Measurements from ENCODE around the gene STAG3. TPM values are rescaled to one million over a fixed set of nuclear protein-coding genes. Genes with fewer than 3 reads are reported as not detected.
"Not testable (repeated sequence)": the region's sequence is repeated elsewhere in the genome, so short reads cannot be mapped to it uniquely, and the experiment has no call there.

STAG3 gene
- total and polyA plus RNA-seq, 9 of the 15 experiments (the other 6 are each of a cell fraction or from before 2014, with no cell fraction given) = 0.54 to 2.5 (median 1.7) TPM

GRCh38 chr7:100215895-100216294 lies 38.2 kb downstream of the STAG3 start:
- FAIRE-seq (no peak), ATAC-seq (no peak), DNase-seq (ENCODE audit: extremely low read depth in 1 of 4, low spot score in 3 of 4) (no peak)
- ChIA-PET POLR2A (no interaction called here), CTCF (ENCODE audit: low intra/inter-chr PET ratio) (interaction anchor here (0.9 to 5.3 kb wide), 2 partner anchors 60 to 84 kb away, joined by 3 to 54 read pairs; no protein-coding TSS in a partner anchor)
- BruUV-seq (replicated peaks) = no TSS peak
- intact Hi-C loops (cut with micrococcal nuclease) (loop anchor here (1.0 to 10.0 kb wide), 2 partner anchors 26 to 221 kb away; no protein-coding TSS in a partner anchor), in situ Hi-C loops (cut with MboI) (loop anchor here (5.0 to 10.0 kb wide), 2 partner anchors 126 to 221 kb away; no protein-coding TSS in a partner anchor)
- H4K20me1 ChIP-seq (replicated peaks; ENCODE audit: control insufficient read depth, insufficient read depth, low read length) = no peaks in the 10 kb centered on the region
- peak overlapping the region in 1 of 2 experiments; percentile 61; a peak in 1 of 4 replicates for H3K9ac ChIP-seq (ENCODE audit: insufficient read depth in 1 of 2, low read depth in 2 of 2, low read length in 2 of 2)
- H3K4me1 ChIP-seq (replicated peaks in 1 of 2; ENCODE audit: control insufficient read depth in 2 of 2, insufficient read depth in 2 of 2, low read length in 2 of 2) = peaks cover 4 to 15% of the 10 kb centered on the region in 2 experiments; a peak in 4 of 5 replicates
- no peaks in the 10 kb centered on the region for H3K27me3 ChIP-seq (ENCODE audit: control insufficient read depth in 2 of 2, insufficient read depth in 2 of 2, low read length in 2 of 2)
- peaks cover 4% of the 10 kb centered on the region for H3K9me1 ChIP-seq (ENCODE audit: control insufficient read depth, insufficient read depth, low read length)
- H3K9me3 ChIP-seq (replicated peaks; ENCODE audit: control insufficient read depth, insufficient read depth, low read depth, low read length) = no peaks in the 10 kb centered on the region
- H3K27ac ChIP-seq (ENCODE audit: extremely low read depth, low read depth, low read length) = no peak overlapping the region
- no peak overlapping the region for H3K4me2 ChIP-seq (ENCODE audit: insufficient read depth, low read length)
- WGBS (ENCODE audit: insufficient coverage, low coverage, missing lambda C conversion rate) = 53% methylated on average over 6 of the region's 6 CpGs
- no peak overlapping the region for H2AFZ ChIP-seq (ENCODE audit: low read depth, low read length)
- TF ChIP-seq RFX1 (IDR thresholded peaks at IDR 0.05) (peak; percentile 66), ZBTB7A (IDR thresholded peaks at IDR 0.05; ENCODE audit: borderline replicate concordance, control insufficient read depth, low read depth, low read length) (no peak)
- no peaks in the 10 kb centered on the region for H3K36me3 ChIP-seq (ENCODE audit: control insufficient read depth, insufficient read depth, low read length)
- no peak overlapping the region for H3K4me3 ChIP-seq
- no peaks in the 10 kb centered on the region for H3K79me2 ChIP-seq (ENCODE audit: control insufficient read depth, insufficient read depth, low read length)

- BruUV-seq (replicated peaks) = TSS peak; percentile 35
- H3K4me2 ChIP-seq (ENCODE audit: insufficient read depth, low read length); H3K27me3 ChIP-seq (ENCODE audit: control insufficient read depth in 2 of 2, insufficient read depth in 2 of 2, low read length in 2 of 2); H3K4me3 ChIP-seq; H3K9me1 ChIP-seq (ENCODE audit: control insufficient read depth, insufficient read depth, low read length); H3K36me3 ChIP-seq (ENCODE audit: control insufficient read depth, insufficient read depth, low read length); H4K20me1 ChIP-seq (replicated peaks; ENCODE audit: control insufficient read depth, insufficient read depth, low read length); H3K9me3 ChIP-seq (replicated peaks; ENCODE audit: control insufficient read depth, insufficient read depth, low read depth, low read length); H3K79me2 ChIP-seq (ENCODE audit: control insufficient read depth, insufficient read depth, low read length); H3K27ac ChIP-seq (ENCODE audit: extremely low read depth, low read depth, low read length); H2AFZ ChIP-seq (ENCODE audit: low read depth, low read length); DNase-seq (ENCODE audit: extremely low read depth in 1 of 4, low spot score in 3 of 4); POLR2A ChIA-PET; H3K9ac ChIP-seq (ENCODE audit: insufficient read depth in 1 of 2, low read depth in 2 of 2, low read length in 2 of 2): not testable (repeated sequence)
- CTCF ChIA-PET (ENCODE audit: low intra/inter-chr PET ratio) = interaction anchor here (0.8 to 5.3 kb wide), 3 partner anchors 28 to 137 kb away, joined by 4 to 54 read pairs (median 5); partner anchors contain the start of gene ZNF3
- in situ Hi-C loops (cut with MboI) = loop anchor here (5.0 to 10.0 kb wide), 2 partner anchors 124 to 223 kb away; no protein-coding TSS in a partner anchor
- intact Hi-C loops (cut with micrococcal nuclease) = loop anchor here (1.0 to 10.0 kb wide), 2 partner anchors 86 to 223 kb away; no protein-coding TSS in a partner anchor
- ATAC-seq = peak; percentile 67
- H3K4me1 ChIP-seq (replicated peaks in 1 of 2; ENCODE audit: control insufficient read depth in 2 of 2, insufficient read depth in 2 of 2, low read length in 2 of 2) = peaks cover 4 to 17% of the 10 kb centered on the region in 2 experiments; a peak in 4 of 5 replicates
- TF ChIP-seq SMC3 (conservative IDR thresholded peaks at IDR 0.05; ENCODE audit: insufficient read depth, low read depth, low read length) (peak; percentile 30; the same call in 1 of the 2 replicates), CTCFL (IDR thresholded peaks at IDR 0.05; ENCODE audit: borderline replicate concordance, insufficient read depth, low read depth, low read length, poor library complexity, severe bottlenecking) (peak; percentile 2), CTCF (IDR thresholded peaks at IDR 0.05 in 2 of 3, conservative IDR thresholded peaks at IDR 0.05 in 1 of 3; ENCODE audit: insufficient read depth in 2 of 3, low read depth in 1 of 3, low read length in 3 of 3) (peak; percentile 34 to 50 (median 45); a peak in 4 of 6 replicates)
- WGBS (ENCODE audit: insufficient coverage, low coverage, missing lambda C conversion rate) = no CpG with 5 or more reads among the region's 5 CpGs
- FAIRE-seq = peak; percentile 90
Measured at GRCh38 chr7:100217934-100218333, 40.2 kb downstream of the STAG3 start.

All from K562 (cell line).